Mucosa of descending colon (tissue), 3 donors: ENCODE results near the gene CPT1B. TPM values are rescaled to one million over a fixed set of nuclear protein-coding genes. Genes with fewer than 3 reads are reported as not detected.

Experiments used
- ATAC-seq: fragments of 200-7000 bp; cut with Tn5 transposase; one replicate; pipeline ENCODE4 v1.9.1; 2020; ENCODE audit warnings: mild to moderate bottlenecking, moderate library complexity
- DNase-seq, 3 donors: peaks; one replicate each; pipeline ENCODE4 v3.0.0-alpha.2; 2020
- H3K36me3 ChIP-seq: fragments of 200-600 bp; one replicate; pipeline ENCODE4 v1.8.0; 2021; ENCODE audit warnings: low read depth, mild to moderate bottlenecking
- H3K4me1 ChIP-seq: fragments of 200-600 bp; one replicate; pipeline ENCODE4 v1.8.0; 2021; ENCODE audit warnings: low read depth, mild to moderate bottlenecking
- H3K4me3 ChIP-seq: fragments of 200-600 bp; one replicate; pipeline ENCODE4 v1.8.0; 2021; ENCODE audit warnings: mild to moderate bottlenecking
- H3K9me3 ChIP-seq: fragments of 200-600 bp; one replicate; pipeline ENCODE4 v1.8.0; 2021; ENCODE audit warnings: mild to moderate bottlenecking
- intact Hi-C, 2 donors: fragments of 100-400 bp; cut with DNase I in 1 of 2; cut with micrococcal nuclease in 1 of 2; formaldehyde crosslinking; loops; one replicate each; pipeline versions ENCODE4 v1.11.0 to v1.11.1; 2022; cut with DNase I, micrococcal nuclease
- total RNA-seq, 3 donors: library from RNA; stranded (reverse); fragmentation: NEBNext Ultra II Directional in 2 of 3; extraction: Animal tissue kit (Norgen Biotek cat#: 25700) in 2 of 3; gene quantifications; one replicate each; pipeline versions ENCODE4 v1.2.1 to v1.2.4, GENCODE V29; 2021 to 2023
- TF ChIP-seq, protein P1 (sequence below): fragments of 200-600 bp; IDR thresholded peaks from one replicate; pipeline ENCODE4 v1.8.0; 2022; ENCODE audit warnings: antibody characterized with exemption, mild to moderate bottlenecking
- donor health status: DM: no; HTN: no; CAD: no; lungs with moderate emphysema.
- donor health status: DM: no; HTN: no; CAD: no.
- donor health status: DM: no; HTN: yes; CAD: no.

CPT1B gene
- total RNA-seq, 3 donors from 2014 or later = 24.5 to 51.6 (median 29.9) TPM

- TF ChIP-seq, protein P1, sequence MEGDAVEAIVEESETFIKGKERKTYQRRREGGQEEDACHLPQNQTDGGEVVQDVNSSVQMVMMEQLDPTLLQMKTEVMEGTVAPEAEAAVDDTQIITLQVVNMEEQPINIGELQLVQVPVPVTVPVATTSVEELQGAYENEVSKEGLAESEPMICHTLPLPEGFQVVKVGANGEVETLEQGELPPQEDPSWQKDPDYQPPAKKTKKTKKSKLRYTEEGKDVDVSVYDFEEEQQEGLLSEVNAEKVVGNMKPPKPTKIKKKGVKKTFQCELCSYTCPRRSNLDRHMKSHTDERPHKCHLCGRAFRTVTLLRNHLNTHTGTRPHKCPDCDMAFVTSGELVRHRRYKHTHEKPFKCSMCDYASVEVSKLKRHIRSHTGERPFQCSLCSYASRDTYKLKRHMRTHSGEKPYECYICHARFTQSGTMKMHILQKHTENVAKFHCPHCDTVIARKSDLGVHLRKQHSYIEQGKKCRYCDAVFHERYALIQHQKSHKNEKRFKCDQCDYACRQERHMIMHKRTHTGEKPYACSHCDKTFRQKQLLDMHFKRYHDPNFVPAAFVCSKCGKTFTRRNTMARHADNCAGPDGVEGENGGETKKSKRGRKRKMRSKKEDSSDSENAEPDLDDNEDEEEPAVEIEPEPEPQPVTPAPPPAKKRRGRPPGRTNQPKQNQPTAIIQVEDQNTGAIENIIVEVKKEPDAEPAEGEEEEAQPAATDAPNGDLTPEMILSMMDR = no peak
- intact Hi-C loops = no loop called here
- peak; percentile 95 for ATAC-seq
- H3K4me3 ChIP-seq = peak within 1 kb of the TSS; percentile 74
- H3K4me1 ChIP-seq = peaks cover 12% of the 10 kb centered on the region
- no peaks in the 10 kb centered on the region for H3K36me3 ChIP-seq
- H3K9me3 ChIP-seq = no peaks in the 10 kb centered on the region
- peak; percentile 98 to 99 (median 99) for DNase-seq
These were observed 4.5 kb upstream of the CPT1B start, which contains the start of gene CHKB for GRCh38 chr22:50582493-50583293. Gene CHKB (minus strand): TSS chr22:50582849. CDS start chr22:50582781, 68 bp downstream.

GRCh38 chr22:50581950-50582492, 3.8 kb upstream of the CPT1B start:
- TF ChIP-seq, protein P1 = no peak
- intact Hi-C loops = no loop called here
- no peak for DNase-seq
- no peaks in the 10 kb centered on the region for H3K9me3 ChIP-seq
- ATAC-seq = peak; percentile 1
- H3K4me1 ChIP-seq = peaks cover 12% of the 10 kb centered on the region
- H3K4me3 ChIP-seq = peak overlapping the region; percentile 74
- H3K36me3 ChIP-seq = no peaks in the 10 kb centered on the region

DNA sequence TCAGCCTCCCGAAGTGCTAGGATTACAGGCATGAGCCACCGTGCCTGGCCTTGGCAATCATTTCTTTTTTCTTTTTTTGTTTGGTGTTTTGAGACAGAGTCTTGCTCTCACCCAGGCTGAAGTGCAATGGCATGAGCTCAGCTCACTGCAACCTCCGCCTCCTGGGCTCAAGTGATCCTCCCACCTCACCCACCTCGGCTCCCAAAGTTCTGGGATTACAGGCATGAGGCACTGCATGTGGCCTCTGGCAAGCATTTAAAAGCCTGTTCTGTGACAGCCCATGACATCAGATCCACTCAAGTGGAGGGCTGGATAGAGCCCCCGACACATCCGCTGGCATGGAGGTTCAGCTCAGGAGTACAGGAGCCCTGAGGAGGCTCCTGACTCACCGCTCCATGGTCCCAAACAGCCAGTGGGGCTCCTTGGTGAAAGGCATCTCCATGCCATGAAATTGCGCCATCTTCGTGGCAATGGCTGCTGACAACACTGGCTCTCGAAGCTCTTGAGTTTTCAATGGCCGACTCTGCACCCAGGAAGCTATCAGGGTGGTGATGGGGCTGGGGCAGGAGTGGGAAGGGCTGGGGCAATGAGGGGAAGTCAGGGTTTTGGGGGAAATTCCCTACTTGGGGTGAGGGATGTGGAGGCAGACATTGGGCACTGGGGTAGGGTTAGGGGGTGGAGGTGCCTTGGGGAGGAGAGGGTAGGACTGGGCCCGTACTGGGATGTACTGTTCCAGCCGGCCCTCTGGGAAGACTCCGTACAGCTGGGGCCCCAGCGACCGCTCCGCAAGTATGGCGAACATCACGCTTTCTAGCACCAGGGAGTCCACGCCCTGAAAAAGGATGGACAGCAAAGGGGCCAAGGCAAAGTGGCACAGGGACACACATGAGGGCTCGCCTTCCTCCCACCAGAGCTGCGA, 3.1 kb upstream of the CPT1B start:
- Histone ChIP-seq H3K4me1 (peaks cover 12% of the 10 kb centered on the region), H3K9me3 (no peaks in the 10 kb centered on the region), H3K36me3 (no peaks in the 10 kb centered on the region), H3K4me3 (no peak overlapping the region)
- ATAC-seq = no peak
- intact Hi-C loops = no loop called here
- DNase-seq = no peak
- TF ChIP-seq, protein P1 = no peak

GRCh38 chr22:50579752-50580151, 1.5 kb upstream of the CPT1B start:
- H3K4me1 ChIP-seq = peaks cover 12% of the 10 kb centered on the region
- no peaks in the 10 kb centered on the region for H3K36me3 ChIP-seq
- TF ChIP-seq, protein P1 = no peak
- H3K9me3 ChIP-seq = no peaks in the 10 kb centered on the region
- ATAC-seq (no peak), DNase-seq (no peak)
- intact Hi-C loops = no loop called here
- H3K4me3 ChIP-seq = no peak overlapping the region

DNA sequence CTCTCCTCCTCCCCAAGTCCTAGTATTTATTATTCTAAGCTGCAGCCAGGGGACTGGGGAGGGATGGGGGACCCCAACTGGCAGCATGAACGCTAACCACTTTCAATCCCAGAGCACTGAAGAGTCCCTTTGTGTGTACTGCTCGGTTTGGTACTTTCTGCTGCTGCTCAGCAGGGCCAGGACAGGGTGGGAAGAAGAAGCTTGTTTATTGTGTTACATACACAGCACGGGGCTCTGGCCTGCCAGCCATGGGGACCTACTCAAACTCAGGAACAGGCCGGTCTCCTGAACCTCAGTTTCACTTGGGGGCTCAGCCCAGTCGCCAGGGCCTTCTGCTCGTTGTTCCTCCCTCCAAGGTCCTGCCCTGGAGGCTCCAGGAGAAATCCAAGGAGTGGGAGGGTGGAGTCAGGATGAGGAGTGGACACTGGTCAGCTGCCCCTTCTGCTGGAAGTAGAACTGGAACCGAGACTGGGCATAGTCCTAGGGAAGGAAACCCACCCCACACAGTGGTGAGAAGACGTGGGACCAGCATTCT, 616 bp upstream of the CPT1B start:
- intact Hi-C loops = no loop called here
- Histone ChIP-seq H3K36me3 (no peaks in the 10 kb centered on the region), H3K4me3 (no peak overlapping the region), H3K4me1 (peaks cover 11% of the 10 kb centered on the region), H3K9me3 (no peaks in the 10 kb centered on the region)
- ATAC-seq = no peak
- no peak for DNase-seq
- TF ChIP-seq, protein P1 = no peak
